HL-60/S4 (cell line): ENCODE measurements around the gene FAM161A.
"Not testable (repeated sequence)": the region's sequence is repeated elsewhere in the genome, so short reads cannot be mapped to it uniquely, and the experiment has no call there.

Source experiments
- in situ Hi-C: fragments of 300-500 bp; cut with MboI; formaldehyde crosslinking; loops from 2 replicates; pipeline ENCODE4 v1.14.3; 2022; ENCODE audit warnings: low sequenced_read_pairs

Gene FAM161A

DNA sequence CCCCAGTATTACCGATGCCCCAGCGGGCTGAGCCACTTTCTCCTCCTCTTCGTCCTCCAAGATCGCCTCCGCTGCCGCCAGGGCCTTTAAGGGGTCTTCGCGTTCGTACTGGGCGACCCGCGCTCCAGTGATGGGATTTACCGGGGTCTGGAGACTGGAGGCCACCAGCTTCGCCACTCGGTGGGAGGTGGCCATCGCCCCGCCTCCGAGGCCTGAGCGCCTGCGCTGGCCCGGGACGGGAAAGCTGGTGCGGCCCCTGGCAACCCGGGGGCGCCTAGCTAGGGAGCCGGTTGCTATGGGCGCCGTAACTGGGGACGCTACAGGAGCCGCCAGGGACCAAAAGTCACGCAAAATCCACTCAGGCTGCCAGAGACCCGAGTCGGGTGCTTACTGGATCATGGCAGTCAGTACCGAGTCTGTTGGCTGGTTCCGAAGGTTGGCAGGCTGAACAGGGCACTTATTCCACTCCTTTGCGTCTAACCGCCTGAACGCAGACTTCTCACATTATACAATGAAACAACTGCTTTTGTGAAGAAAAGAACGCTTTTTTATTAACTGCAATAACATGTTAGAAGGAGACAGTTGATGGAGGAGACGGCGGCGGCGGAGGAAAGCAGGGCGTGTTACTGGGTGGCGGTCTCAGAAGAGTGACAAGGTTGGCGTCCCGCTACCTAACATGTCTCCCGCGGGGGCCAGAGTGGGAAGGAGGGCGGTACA is at the start of gene FAM161A:
TSS of gene FAM161A (minus strand) at position 214 of the 717 bp plus-strand sequence. CDS start at position 195, 19 bp downstream.
- in situ Hi-C loops, result no loop called here

DNA sequence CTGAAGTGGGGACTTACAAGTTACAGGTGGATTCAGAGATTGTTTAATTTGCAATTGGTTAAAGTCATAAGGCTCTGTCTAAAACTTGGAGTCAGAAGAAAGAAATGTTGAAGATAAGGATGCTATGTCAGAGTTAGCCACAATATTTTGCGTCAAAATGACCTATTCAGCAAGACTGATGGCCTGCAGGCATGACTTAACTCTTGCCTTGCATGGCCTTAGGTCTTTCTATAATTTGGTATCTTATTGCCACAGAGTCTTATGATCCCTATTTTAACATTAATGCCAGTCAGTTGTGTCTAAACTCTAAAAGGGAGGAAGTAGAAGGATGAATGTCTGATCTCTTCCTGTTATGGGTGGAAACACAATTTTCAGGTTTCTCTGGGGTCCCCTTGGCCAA is 46.4 kb upstream of the FAM161A start:
- in situ Hi-C loops, result no loop called here

DNA sequence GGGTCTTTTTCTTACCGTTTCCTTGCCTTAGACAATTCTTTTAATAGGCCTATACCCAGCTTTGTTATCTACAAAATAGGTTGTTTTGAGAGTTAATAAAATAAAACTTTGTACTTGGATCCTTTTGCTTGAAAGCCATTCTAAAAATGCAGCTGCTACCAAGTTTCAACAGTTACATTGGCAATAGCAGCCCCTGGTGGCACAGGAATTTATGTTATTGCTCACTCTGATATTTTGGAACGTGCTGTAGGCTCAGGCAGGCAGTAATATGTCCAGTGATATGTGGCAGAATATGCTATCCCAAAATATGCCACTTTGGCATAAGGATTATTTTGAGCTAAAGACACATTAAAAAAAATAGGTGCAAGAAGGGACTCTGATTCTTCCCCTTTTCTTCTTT is 45.0 kb upstream of the FAM161A start:
- in situ Hi-C loops, result no loop called here

- in situ Hi-C loops, result no loop called here
Measured at GRCh38 chr2:61888267-61889055, 34.6 kb upstream of the FAM161A start, which contains the start of gene CCT4. Gene CCT4 (minus strand): TSS chr2:61888656. CDS start chr2:61888507, 149 bp downstream.

GRCh38 chr2:61887717-61888266 is 33.9 kb upstream of the FAM161A start:
- in situ Hi-C loops, result no loop called here

DNA sequence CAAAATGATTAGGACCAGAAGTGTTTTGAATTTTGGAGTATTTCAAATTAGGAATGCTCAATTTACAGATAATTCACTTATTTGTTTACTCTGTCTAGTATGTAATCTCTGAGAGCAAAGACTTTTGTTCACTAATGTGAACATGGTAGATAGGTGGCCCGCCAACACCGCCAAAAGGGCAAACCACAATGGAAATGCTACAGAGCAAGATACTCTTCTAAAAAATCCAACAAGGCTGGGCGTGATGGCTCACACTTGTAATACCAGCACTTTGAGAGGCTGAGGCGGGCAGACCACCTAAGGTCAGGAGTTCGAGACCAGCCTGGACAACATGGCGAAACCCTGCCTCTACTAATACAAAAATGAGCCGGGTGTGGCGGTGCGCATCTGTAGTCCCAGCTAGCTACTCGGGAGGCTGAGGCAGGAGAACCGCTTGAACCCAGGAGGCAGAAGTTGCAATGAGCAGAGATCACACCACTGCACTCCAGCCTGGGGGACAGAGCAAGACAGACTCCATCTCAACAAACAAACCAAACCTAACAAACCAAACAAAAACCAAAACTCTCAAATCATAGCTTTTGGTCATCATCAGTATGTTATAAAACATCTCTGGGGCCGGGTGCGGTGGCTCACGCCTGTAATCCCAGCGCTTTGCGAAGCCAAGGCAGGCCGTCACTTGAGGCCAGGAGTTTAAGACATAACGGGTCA is 32.2 kb upstream of the FAM161A start:
- in situ Hi-C loops, result no loop called here

DNA sequence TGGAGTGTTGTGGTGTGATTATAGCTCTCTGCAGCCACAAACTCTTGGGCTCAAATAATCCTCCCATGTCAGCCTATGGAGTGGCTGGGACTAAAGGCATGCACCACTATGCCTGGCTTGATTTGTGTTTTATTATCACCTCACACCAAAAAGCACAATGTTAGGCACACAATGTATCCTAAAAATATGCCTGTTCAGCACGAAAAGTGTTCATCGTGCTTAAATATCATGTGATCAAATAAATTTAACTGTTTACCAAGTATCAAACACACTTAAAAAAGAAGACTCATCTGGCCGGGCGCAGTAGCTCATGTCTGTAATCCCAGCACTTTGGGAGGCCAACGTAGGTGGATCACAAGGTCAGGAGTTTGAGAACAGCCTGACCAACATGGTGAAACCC is 29.0 kb upstream of the FAM161A start:
- in situ Hi-C loops, result no loop called here

DNA sequence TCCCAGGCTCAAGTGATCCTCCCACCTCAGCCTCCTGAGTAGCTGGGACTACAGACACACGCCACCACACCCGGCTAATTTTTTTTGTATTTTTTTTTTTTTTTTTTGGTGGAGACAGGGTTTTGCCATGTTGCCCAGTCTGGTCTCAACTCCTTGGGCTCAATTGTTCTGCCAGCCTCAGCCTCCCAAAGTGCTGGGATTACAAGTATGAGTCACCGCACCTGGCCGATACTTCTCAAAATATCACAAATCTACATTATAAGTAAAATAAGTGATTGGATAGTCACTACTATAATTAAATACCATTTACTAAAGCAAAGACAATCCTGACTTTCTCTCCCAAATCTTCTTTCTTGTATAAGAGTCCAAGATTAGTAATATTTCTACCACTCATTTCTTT is 25.5 kb upstream of the FAM161A start:
- in situ Hi-C loops, result not testable (repeated sequence)

GRCh38 chr2:61878761-61879160 is 24.9 kb upstream of the FAM161A start:
- in situ Hi-C loops, result no loop called here

DNA sequence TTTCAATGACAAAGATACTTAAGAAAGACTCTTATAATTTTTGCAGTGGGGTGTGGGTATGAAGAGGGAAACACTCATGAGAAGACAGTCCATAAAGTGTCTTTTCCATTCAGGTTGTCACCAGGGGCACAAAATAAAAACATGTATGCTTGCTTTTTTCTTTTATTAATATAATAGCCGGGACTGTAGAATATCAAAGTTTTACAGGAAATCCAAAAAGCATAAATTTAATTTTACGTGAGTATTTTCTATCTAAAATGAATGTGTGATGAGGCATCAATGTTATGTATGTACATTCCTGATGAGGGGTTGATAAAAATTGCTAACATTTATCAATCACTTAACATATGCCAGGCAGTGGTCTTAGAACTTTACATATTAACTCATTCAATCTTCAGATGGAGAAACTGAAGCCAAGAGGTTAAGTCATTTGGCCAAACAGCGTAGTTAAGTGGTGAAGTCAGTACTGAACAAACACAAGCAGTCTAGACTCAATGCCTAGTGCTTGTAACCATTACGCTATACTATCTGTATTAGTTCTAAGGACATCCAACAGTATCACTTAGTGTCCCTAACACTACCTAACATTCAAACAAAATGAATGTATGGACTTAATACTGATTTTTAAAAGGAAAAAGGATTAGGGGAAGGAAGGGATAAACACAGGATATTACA is 23.8 kb upstream of the FAM161A start:
- in situ Hi-C loops, result no loop called here

GRCh38 chr2:61876400-61876799 is 22.5 kb upstream of the FAM161A start:
- in situ Hi-C loops, result no loop called here

DNA sequence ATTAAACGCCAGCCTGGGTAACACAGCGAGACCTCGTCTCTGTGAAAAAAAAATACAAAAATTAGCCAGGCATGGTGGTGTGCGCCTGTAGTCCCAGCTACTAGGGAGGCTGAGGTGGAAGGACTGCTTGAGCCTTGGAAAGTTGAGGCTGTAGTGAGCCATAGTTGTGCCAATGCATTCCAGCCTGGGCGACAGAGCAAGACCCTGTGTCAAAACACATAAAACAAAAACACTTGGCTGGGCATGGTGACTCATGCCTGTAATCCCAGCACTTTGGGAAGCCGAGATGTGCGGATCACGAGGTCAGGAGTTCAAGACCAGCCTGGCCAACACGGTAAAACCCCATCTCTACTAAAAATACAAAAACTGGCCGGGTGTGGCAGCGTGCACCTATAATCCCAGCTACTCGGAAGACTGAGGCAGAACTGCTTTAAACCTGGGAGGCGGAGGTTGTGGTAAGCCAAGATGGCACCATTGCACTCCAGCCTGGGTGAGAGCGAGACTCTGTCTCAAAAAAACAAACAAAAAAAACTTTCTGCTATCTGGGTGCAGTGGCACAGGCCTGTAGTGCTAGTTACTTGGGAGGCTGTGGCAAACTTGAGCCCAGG is 12.7 kb upstream of the FAM161A start:
- in situ Hi-C loops, result not testable (repeated sequence)

DNA sequence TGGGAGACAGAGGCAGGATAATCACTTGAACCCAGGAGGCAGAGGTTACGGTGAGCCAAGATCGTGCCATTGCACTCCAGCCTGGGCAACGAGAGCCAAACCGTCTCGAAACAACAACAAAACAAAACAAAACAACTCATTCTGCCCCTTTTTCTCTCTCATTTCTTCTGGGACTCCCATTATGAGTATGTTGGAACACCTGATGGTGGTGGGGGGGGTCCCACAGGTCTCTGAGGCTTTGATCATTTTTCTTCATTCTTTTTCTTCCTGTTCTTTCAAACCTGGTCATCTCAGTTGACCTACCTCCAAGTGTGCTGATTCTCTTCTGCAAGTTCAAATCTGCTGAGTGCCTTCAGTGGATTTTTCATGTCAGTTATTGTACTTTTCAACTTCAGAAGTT is 8.2 kb upstream of the FAM161A start:
- in situ Hi-C loops, result no loop called here

- in situ Hi-C loops, result no loop called here
Measured at GRCh38 chr2:61857224-61857623, 3.4 kb upstream of the FAM161A start.

GRCh38 chr2:61855318-61855613 is 1.4 kb upstream of the FAM161A start:
- in situ Hi-C loops, result no loop called here

- in situ Hi-C loops, result no loop called here
Measured at GRCh38 chr2:61854564-61855317, 881 bp upstream of the FAM161A start.

- in situ Hi-C loops, result no loop called here
Measured at GRCh38 chr2:61853086-61853846, 594 bp downstream of the FAM161A start.

DNA sequence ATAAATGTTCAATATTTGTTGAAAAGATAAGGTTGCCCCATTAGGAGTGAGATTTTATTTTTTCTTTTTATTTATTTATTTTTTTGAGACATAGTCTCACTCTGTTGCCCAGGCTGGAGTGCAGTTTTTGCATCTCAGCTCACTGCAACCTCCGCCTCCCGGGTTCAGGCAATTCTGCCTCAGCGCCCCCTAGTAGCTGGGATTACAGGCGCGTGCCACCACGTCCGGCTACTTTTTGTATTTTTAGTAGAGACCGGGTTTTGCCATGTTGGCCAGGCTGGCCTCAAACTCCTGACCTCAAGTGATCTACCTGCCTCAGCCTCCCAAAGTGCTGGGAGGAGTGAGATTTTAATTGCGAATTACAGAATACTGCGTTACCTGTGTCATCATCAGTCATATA is 2.6 kb downstream of the FAM161A start:
- in situ Hi-C loops, result not testable (repeated sequence)

DNA sequence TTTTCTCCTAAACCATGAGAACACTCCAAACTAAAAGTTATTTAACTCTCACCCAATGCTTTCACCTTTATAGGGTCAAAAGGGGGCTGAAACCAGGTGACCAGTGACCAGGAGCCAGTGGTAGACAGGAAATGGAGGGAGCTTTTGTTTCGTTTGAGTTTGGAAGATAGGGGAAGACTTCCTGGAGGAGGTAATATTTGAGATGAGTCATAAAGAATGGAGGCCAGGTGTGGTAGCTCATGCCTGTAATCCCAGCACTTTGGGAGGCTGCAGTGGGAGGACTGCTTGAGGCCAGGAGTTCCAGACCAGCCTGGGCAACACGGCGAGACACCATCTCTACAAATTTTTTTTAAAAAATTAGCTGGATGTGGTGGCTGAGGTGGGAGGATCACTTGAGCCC is 8.5 kb downstream of the FAM161A start:
- in situ Hi-C loops, result no loop called here
